ENCODE data around the gene MRPL51. TPM values are rescaled to one million over a fixed set of nuclear protein-coding genes. Genes with fewer than 3 reads are reported as not detected.

MRPL51 gene
- total RNA-seq, 1 donor: 113 TPM

- no peak for TF ChIP-seq CTCF (IDR thresholded peaks at IDR 0.05; ENCODE audit: insufficient read depth, low read length)
- peak; percentile 59 for DNase-seq (ENCODE audit: low read depth)
- no peak overlapping the region for H3K4me3 ChIP-seq (ENCODE audit: low read depth, low read length)
Measured at GRCh38 chr12:6538420-6539313, 45.6 kb upstream of the MRPL51 start.

GRCh38 chr12:6537580-6538419 is 44.7 kb upstream of the MRPL51 start:
- DNase-seq (ENCODE audit: low read depth): peak; percentile 90
- H3K4me3 ChIP-seq (ENCODE audit: low read depth, low read length): peak overlapping the region; percentile 92
- TF ChIP-seq CTCF (IDR thresholded peaks at IDR 0.05; ENCODE audit: insufficient read depth, low read length): peak; percentile 78

GRCh38 chr12:6536894-6537579 is 44.0 kb upstream of the MRPL51 start:
- peak overlapping the region; percentile 92 for H3K4me3 ChIP-seq (ENCODE audit: low read depth, low read length)
- TF ChIP-seq CTCF (IDR thresholded peaks at IDR 0.05; ENCODE audit: insufficient read depth, low read length): no peak
- DNase-seq (ENCODE audit: low read depth): peak; percentile 12

GRCh38 chr12:6535960-6536847 is 43.1 kb upstream of the MRPL51 start:
- no peak for TF ChIP-seq CTCF (IDR thresholded peaks at IDR 0.05; ENCODE audit: insufficient read depth, low read length)
- peak; percentile 17 for DNase-seq (ENCODE audit: low read depth)
- H3K4me3 ChIP-seq (ENCODE audit: low read depth, low read length): peak overlapping the region; percentile 92

- DNase-seq (ENCODE audit: low read depth): no peak
- H3K4me3 ChIP-seq (ENCODE audit: low read depth, low read length): peak overlapping the region; percentile 92
- TF ChIP-seq CTCF (IDR thresholded peaks at IDR 0.05; ENCODE audit: insufficient read depth, low read length): no peak
Measured at GRCh38 chr12:6535697-6535946, 42.6 kb upstream of the MRPL51 start.

All from fibroblast of the aortic adventitia (primary cell).